Measurements from ENCODE around the gene N4BP2L2.

Gene N4BP2L2

DNA sequence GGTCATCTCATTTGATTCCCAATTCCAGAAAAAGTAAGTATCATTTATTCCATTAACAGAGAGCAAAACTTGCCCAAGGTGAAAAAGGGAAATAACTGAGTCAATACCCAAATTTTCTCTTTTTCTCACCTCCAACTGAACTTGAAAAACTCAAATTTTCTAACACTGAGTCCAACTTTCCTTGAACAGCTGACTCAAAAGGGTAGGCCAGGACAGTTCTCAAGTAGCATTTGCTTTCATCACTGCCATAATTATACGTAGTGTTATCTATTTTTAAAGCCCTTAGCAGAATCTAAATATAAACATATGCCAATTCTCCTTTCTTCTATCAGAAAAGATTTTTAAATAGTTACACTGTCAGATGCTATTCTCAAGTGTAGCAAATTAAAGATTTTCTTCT, 3.5 kb downstream of the N4BP2L2 start:
- in situ Hi-C loops (cut with MboI; ENCODE audit: low sequenced_read_pairs): no loop called here

DNA sequence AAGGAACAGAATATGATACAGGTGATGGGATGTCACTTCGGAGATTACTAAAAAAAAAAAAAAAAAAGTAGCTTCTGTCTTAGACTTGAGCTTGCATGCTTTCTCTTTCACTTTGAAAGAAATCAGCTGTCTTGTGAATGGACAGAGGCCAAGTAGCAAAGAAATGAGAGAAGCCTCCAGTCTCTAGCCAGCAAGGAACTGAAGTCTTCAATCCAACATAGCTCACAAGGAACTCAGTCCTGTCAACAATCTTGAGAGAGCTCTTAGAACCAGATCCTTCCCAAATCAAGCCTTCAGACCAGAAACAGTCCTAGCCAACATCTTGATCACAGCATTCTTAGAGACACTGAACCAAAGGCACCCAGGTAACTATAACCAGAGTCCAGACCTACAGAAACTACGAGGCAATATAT, 7.7 kb downstream of the N4BP2L2 start:
- in situ Hi-C loops (cut with MboI; ENCODE audit: low sequenced_read_pairs): no loop called here

DNA sequence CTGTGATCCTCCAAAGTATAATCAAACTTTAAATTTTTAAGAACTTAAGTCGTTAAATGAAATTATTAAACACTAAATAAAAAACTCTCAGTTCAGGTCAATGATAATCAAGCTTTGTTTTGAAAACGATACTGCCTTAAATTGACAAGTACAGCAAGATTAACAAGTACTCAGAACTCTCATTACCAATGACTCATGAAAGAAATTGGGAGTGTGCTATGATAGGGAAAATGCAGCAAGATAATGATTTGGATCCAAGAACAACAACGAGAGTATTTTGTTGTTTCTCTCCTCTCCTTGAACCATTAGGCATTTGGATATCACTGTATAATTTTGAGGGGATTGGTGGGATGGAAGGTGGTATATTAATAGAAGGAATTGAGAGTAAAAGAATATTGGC, 10.2 kb downstream of the N4BP2L2 start:
- in situ Hi-C loops (cut with MboI; ENCODE audit: low sequenced_read_pairs): no loop called here

DNA sequence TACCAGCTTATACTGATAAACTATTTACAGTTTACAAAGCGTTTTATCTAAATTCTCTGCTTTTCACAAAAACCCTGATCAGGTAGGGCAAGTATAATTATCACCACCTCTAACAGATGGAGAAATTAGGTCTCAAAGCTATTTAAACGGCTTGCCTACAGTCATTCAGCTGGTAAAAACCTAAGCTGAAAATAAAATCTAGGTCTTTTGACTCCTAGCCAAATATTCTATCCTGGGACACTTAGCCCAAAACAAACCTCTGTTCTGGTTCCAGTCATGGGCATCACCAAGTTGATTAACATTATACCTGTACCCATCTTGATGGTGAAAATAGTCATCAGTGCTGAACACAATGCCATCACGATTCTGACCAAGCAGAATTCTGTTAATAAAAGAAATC, 11.4 kb downstream of the N4BP2L2 start:
- in situ Hi-C loops (cut with MboI; ENCODE audit: low sequenced_read_pairs): no loop called here

DNA sequence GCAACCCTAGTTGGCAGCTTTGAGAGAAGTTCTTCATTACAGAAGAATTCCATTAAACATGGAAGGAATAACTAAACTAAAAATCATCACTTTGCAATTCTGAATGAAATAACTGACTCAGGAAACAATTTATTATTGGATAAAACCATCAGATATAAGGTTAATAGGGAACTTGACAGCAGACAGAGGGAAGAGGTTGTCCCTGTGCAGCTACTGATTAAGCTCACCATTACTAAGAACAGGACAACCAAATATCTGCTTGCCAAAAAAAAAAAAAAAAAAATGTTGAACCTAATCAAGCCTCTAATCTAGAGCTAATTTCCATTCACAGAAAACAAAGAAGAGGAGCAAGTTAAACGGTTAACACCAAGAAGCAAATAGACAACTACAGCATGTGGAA, 12.8 kb downstream of the N4BP2L2 start:
- in situ Hi-C loops (cut with MboI; ENCODE audit: low sequenced_read_pairs): no loop called here

DNA sequence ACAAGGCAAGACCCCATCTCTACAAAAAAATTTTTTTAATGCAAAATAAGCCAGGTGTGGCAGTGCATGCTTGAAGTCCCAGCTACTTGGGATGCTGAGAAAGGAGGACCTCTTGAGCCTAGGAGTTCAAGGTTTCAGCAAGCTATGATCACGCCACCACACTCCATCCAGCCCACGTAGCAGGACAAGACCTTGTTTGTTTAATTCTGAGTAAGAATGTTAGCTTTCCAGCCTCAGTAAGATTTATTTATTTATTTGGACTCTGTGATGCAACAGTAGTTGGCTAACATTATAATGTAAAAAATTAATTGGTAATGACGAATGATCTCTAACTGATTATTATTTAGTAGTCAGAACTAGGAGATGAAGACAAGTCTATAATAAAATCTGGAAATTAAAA, 23.3 kb downstream of the N4BP2L2 start:
- in situ Hi-C loops (cut with MboI; ENCODE audit: low sequenced_read_pairs): no loop called here

DNA sequence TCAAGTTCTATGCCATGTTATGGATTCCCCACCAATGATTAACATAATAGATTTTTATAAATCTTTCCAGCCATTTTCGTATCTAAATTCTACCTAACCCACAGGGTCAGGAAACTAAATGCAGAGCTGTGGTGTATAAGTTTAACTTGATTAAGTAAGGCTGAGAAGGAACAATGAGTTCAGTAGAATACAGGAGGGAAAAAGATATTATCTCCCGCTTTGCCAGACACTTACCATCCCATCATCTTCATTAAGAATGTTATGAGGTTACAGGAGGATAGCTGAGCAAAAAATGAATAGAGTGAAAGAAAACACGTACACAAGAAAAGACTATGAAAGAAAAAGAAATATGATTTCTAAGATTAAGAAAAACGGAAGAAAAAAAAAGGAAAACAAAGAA, 27.1 kb downstream of the N4BP2L2 start:
- in situ Hi-C loops (cut with MboI; ENCODE audit: low sequenced_read_pairs): no loop called here

DNA sequence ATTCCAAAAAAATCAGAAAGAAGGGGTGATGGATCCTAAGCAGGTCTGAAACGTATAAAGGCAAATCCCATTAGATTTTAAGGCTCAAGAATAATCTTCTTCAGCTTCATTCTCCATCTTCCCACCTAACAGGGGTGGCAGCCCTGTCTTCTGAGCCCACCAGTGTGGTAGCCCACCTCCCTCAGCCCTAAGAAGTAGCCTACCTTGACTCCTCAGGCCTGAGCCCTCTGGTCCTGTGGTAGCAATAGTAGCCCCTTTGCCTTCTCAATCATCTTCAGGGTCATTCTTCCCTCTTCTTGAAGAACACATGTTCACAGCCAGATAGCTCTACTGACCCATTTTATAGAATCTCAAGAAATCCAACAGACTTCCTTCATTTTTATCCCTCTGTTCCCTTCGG, 33.7 kb downstream of the N4BP2L2 start:
- in situ Hi-C loops (cut with MboI; ENCODE audit: low sequenced_read_pairs): no loop called here

DNA sequence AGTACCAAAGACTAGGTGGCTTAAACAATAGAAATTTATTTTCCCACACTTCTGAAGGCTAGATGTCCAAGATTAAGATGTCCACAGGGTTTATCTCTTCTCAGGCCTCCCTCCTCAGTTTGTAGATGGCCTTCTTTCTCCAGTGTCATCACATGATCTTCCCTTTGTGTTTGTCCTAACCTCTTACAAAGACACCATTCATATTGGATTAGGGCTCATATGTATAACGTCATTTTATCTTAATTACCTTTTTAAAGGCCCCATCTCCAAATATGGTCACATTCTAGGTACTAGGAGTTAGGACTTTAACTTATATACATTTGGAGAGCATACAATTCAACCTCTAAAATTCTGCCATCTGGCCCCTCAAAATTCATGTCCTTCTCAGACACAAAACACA, 34.3 kb downstream of the N4BP2L2 start:
- in situ Hi-C loops (cut with MboI; ENCODE audit: low sequenced_read_pairs): no loop called here

DNA sequence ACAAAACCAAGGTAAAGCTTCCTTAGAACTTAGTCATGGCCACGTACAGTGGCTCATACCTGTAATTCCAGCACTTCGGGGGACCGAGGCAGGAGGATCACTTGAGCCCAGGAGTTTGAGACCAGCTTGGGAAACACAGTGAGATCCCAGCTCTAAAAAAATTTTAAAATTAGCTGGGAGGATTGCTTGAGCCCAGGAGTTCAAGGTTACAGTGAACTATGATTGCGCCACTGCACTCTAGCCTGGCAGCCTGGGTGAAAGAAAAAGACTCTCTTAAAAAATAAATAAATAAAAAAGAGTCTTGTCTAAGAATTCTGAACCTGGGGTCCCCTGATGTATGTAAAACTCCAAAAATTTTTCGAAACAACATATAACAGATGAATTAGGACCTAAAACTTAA, 34.9 kb downstream of the N4BP2L2 start:
- in situ Hi-C loops (cut with MboI; ENCODE audit: low sequenced_read_pairs): no loop called here

DNA sequence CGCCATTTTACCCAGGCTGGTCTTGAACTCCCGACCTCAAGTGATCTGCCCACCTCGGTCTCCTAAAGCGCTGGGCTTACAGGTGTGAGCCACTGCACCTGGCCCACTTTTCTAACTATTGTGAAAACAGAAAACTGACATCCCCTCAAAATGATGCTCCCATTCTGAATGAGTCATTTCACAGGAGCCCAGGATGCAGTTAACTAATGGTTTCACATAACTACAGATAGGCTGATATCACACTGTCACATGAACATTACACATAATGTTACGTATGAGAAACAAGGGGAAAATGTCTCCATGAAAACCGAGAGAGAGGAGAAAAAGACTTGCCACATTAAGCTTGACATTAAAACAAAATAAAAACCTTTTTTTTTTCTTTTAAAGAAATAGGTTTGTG, 37.5 kb downstream of the N4BP2L2 start:
- in situ Hi-C loops (cut with MboI; ENCODE audit: low sequenced_read_pairs): no loop called here

DNA sequence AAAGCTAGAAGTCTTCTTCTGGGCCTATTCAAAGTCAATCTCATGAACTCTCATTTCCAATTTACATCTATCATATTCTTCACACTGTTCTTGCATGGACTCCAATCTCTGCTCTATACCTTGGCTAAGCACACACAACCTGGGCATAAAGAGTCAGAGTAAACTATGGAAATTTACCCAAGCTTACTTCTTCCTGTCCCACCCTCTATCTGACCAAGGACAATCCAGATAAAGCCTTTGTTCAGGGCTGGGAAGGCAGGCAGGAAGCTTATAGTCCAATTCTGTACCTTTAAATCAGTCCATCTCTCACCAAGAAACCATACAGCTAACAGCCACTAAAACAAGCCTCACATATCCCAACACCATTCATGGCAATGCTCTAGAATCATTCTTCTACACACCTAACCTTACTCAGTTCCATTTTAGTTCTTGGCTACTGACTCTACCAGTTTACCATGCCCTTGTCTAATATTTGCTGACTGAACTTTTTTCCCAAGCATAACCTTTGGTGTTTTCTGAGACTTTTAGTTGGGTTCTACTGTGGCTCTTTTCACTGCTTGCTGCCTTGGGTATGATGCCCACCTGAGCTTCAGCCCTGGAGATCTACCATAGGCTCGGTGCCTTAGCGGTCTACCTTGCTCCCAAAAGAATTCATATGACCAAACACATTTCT, 38.9 kb downstream of the N4BP2L2 start:
- in situ Hi-C loops (cut with MboI; ENCODE audit: low sequenced_read_pairs): no loop called here

DNA sequence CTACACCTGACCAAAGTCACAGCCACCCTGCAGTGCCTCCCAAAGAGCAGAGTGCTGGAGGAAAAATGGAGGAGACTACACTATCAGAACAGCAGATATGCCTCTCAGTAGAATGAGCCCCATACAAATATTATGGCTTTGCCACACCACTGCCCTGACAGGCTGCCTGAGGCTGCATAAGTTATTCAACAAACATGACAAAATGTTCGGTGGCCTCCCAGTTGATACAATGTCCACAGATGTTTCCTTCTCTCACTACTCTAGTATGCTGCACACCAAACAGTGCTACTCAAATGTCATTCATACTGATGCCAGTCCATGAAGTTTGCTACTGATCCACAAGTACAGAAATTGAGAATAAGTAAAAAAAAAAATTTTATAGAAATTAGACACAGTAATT, 41.0 kb downstream of the N4BP2L2 start:
- in situ Hi-C loops (cut with MboI; ENCODE audit: low sequenced_read_pairs): no loop called here

DNA sequence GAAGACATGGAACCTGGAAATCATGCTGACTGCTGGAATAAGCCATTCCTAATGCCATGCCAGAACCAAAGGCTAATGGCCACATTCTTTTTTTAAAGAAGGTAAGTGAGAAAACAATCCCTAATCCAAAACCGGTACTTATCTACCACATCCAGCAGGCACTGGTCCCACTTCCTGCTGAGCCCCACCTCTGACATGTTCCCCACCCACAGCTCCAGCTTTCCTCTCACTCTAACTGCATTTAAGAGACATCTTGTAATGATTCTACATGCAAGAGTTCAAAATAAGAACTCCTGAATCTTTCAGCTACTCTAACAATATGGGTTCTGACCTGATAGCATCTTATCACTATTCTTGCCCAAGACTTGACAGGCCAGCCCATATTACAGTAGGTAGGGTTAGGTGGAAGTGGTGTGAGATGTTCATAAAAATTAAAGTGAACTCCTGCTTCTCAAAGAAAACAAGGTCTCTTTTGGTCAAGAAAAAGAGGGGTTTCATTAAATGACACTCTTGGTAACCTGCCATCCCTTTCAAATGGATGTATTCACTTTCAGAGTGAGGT, 41.9 kb downstream of the N4BP2L2 start:
- in situ Hi-C loops (cut with MboI; ENCODE audit: low sequenced_read_pairs): no loop called here

DNA sequence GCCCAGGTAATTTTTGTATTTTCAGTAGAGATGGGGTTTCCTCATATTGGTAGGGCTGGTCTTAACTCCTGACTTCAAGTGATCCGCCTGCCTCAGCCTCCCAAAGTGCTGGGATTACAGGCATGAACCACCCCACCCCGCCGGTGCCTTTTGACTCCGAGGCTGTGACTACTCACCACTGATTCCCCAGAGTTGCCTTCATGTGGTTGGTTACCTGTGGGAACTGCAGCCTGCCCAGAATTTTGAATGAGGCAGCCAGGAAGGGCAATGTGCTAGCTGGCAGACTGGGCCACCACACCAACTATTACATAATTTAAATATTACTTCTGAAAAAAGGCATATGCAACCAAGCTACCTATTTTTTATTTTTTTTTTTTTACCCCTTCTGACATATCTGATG, 42.8 kb downstream of the N4BP2L2 start:
- in situ Hi-C loops (cut with MboI; ENCODE audit: low sequenced_read_pairs): no loop called here

DNA sequence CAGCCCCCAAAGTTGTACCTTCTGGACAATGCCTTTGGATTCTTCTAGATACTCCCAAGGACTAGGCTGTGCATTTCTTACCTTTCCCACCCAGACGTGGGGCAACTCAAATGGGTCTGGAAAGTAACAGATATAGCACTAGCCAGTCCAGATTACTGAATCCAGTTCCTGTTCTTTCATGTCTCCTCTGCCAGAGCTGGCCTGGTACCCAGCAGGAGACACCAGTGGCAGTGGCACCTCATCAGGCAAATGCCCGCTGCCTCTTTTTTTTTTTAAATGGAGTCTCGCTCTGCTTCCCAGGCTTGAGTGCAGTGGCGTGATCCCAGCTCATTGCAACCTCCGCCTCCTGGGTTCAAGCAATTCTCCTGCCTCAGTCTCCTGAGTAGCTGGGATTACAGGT, 43.2 kb downstream of the N4BP2L2 start:
- in situ Hi-C loops (cut with MboI; ENCODE audit: low sequenced_read_pairs): no loop called here

DNA sequence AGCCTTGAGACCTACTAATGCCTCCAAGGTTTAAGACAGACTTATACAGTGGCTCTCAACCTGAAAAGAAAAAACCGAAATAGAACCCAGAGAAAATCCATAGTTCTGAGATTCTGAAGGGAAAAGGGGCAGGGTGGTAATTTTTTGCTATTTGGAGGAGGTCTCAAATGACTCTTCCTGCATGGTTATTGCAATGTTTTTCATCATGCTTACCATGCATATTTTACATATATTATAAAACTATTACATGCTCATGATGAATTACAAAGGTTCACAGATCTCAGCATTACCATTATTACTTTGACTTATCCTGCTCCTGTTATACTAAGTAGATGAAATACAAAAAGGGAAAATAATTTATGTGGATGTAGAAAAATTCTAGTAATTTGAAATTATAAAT, 47.6 kb downstream of the N4BP2L2 start:
- in situ Hi-C loops (cut with MboI; ENCODE audit: low sequenced_read_pairs): no loop called here

DNA sequence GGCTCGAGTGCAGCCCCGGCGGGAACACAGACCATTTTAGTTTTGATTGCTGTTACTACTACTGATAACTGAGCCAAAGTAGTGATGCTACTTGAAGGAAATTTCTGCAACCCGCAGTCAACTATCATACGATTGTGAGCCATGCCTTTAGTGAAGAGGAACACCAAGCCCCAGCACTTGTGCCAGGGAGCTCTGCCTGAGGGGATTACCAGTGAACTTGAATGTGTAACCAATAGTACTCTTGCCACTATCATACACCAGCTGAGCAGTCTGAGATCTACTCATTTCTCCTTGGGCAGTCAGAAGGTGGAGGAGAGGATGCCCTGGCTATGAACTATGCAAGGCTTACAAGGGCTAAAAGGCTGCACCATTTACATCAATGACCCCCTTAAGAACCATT, 61.7 kb downstream of the N4BP2L2 start:
- in situ Hi-C loops (cut with MboI; ENCODE audit: low sequenced_read_pairs): no loop called here

DNA sequence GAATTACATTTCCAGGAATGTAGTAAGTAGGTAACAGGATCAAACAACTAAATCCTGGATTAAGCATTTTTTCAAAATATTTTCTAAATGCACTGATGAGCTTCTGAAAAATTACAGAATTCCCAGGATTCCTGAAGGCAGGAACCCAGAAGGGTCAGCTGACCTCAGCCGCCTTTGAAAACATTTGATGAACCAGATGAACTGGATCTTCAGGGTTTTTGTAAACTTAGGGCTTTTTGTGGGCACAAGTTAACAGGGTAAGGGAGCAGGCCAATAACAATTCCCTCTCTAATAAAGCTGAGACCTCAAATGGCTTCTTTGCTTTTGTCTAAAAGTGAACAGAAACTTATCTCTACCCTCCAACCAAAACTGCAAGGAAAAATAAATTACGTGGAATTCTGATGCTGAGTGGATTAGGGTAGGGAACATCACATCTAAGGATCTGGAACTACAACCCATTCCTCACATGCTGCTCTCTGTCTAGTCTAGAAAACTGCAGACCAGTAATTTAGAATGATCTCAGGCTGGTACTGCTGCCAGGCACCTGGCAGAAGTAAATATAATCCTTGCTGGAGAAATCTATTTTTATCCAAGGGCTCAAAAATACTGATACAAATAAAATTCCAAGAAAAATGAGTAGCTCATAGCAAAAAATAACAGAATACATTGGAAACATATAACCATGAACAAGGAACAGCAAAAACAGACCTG, 62.4 kb downstream of the N4BP2L2 start:
- in situ Hi-C loops (cut with MboI; ENCODE audit: low sequenced_read_pairs): no loop called here

DNA sequence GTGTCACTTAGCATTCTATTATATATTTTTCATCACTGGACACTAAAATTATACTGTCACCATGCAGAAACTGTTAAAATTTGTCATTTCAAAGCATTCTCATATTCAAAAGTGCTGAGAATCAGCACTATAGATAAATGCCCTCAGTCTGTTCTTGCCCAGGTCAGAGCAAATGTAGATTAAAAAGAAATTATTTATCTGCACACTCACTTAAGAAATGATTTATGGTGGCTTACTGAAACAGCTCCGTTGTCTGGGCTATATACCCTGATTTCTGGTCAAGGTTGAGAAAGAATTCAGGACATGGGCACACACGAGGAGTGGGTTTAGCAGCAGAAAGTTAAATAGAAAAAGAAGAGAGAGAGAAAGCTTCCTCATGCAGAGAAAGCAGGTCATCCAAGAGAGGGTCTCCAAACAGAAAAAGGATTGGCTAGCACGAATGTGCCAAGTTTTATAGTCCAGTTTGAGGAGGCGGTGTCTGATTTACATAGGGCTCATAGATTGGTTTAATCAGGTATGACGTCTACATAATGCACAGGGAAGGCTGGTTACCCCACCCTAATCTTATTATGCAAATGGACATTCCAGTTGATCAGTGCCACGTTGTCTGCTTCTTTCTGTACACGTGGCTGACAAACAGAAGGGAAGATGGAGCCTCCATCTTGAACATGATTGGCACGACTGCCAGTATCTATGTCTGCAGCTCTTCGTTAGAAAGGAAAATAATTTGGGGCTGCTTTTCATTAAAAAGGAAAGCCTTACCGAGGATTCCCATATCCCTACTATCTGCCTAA, 63.4 kb downstream of the N4BP2L2 start:
- in situ Hi-C loops (cut with MboI; ENCODE audit: low sequenced_read_pairs): no loop called here

DNA sequence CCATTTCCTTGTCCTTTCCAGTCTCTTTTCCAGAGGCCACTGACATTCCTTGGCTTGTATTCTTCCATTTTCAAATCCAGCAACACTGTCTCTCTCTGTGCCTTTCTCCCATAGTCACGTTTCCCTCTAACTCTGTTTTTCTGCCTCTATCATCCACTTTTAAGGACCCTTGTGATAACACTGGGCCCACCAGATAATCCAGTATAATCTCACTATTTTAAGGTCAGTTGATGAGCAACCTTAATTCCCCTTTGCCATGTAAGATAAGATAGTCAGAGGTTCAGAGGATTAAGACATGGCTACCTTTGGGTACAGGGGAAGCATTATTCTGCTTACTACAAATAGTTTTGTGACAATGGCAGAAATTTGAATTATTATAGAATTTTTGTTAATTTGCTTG, 64.9 kb downstream of the N4BP2L2 start:
- in situ Hi-C loops (cut with MboI; ENCODE audit: low sequenced_read_pairs): no loop called here

DNA sequence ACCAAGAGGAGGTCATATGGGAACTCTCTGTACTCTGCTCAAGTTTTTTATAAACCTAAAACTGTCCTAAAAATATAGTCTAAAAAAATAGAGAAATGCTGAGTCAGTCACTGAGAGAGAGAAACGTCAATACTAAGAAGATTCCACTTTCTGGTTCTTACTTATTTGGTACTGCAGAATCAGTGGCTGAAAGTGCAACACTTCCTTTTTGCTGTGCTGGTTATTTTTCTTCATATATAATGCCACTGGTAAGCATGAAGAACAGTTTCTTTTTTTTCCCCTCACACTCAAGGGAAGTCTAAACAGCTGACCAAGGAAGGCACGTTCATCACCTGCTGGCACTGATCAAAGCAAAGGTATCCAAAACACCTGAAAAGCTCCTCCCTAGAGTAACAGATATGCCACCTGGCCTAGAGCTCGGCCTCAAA, 66.4 kb downstream of the N4BP2L2 start:
- in situ Hi-C loops (cut with MboI; ENCODE audit: low sequenced_read_pairs): no loop called here

Measured in hTERT RPE-1 (cell line).